ENCODE measurements around the gene KDM5A. TPM values are rescaled to one million over a fixed set of nuclear protein-coding genes. Genes with fewer than 3 reads are reported as not detected.
"Not testable (repeated sequence)": the region's sequence is repeated elsewhere in the genome, so short reads cannot be mapped to it uniquely, and the experiment has no call there.

KDM5A gene
- 74.2 TPM for total RNA-seq
- long read RNA-seq, transcript KDM5A-203 (2 exons, 401 nt) = major isoform, 59 of 156 reads
- long read RNA-seq, partial matches to known transcripts = 80 of 156 reads
- long read RNA-seq, other reads (novel, unspliced or antisense) = 17 of 156 reads

GRCh38 chr12:389142-390096, at the start of gene KDM5A:
KDM5A (minus strand) TSS chr12:389320; CDS start chr12:389091, 229 bp downstream.
- ATAC-seq (peak; percentile 99 to 100), DNase-seq (peak; percentile 92)
- Histone ChIP-seq H3K4me1 (peaks cover 41% of the 10 kb centered on the region), H3K4me3 (peak within 1 kb of the TSS; percentile 92), H3K36me3 (peaks cover 13% of the 10 kb centered on the region), H3K27me3 (ENCODE audit: low read depth) (no peaks in the 10 kb centered on the region), H3K27ac (peak within 1 kb of the TSS; percentile 95), H3K9me3 (no peaks in the 10 kb centered on the region)
- intact Hi-C loops (cut with DNase I) = no loop called here
- TF ChIP-seq CTCF (IDR thresholded peaks at IDR 0.05) = no peak

- ATAC-seq; H3K27me3 ChIP-seq (ENCODE audit: low read depth); DNase-seq; H3K4me3 ChIP-seq; H3K4me1 ChIP-seq; H3K27ac ChIP-seq; H3K9me3 ChIP-seq; intact Hi-C loops (cut with DNase I): not testable (repeated sequence)
- peaks cover 72% of the 10 kb centered on the region for H3K36me3 ChIP-seq
These were observed 46.6 kb upstream of the KDM5A start for GRCh38 chr12:435737-436136.

GRCh38 chr12:422526-422925, 33.4 kb upstream of the KDM5A start:
- Histone ChIP-seq H3K27ac (no peak overlapping the region), H3K9me3 (no peaks in the 10 kb centered on the region), H3K36me3 (peaks cover 30% of the 10 kb centered on the region), H3K4me3 (no peak overlapping the region), H3K4me1 (no peaks in the 10 kb centered on the region), H3K27me3 (ENCODE audit: low read depth) (no peaks in the 10 kb centered on the region)
- ATAC-seq = no peak
- intact Hi-C loops (cut with DNase I) = no loop called here
- TF ChIP-seq CTCF (IDR thresholded peaks at IDR 0.05) = no peak
- DNase-seq = no peak

GRCh38 chr12:418432-418831, 29.3 kb upstream of the KDM5A start:
- ATAC-seq = no peak
- Histone ChIP-seq H3K27me3 (ENCODE audit: low read depth) (no peaks in the 10 kb centered on the region), H3K36me3 (peaks cover 39% of the 10 kb centered on the region), H3K4me1 (no peaks in the 10 kb centered on the region), H3K4me3 (no peak overlapping the region), H3K27ac (no peak overlapping the region), H3K9me3 (no peaks in the 10 kb centered on the region)
- intact Hi-C loops (cut with DNase I) = no loop called here
- no peak for TF ChIP-seq CTCF (IDR thresholded peaks at IDR 0.05)
- DNase-seq = no peak

GRCh38 chr12:414859-415258, 25.7 kb upstream of the KDM5A start:
- H3K27ac ChIP-seq = no peak overlapping the region
- intact Hi-C loops (cut with DNase I) = no loop called here
- H3K4me3 ChIP-seq = no peak overlapping the region
- DNase-seq (no peak), ATAC-seq (no peak)
- TF ChIP-seq CTCF (IDR thresholded peaks at IDR 0.05) = no peak
- no peaks in the 10 kb centered on the region for H3K9me3 ChIP-seq
- H3K4me1 ChIP-seq = no peaks in the 10 kb centered on the region
- no peaks in the 10 kb centered on the region for H3K27me3 ChIP-seq (ENCODE audit: low read depth)
- H3K36me3 ChIP-seq = peaks cover 72% of the 10 kb centered on the region

- no peak for DNase-seq
- intact Hi-C loops (cut with DNase I) = no loop called here
- H3K4me1 ChIP-seq = peaks cover 13% of the 10 kb centered on the region
- H3K4me3 ChIP-seq = peak overlapping the region; percentile 73
- H3K9me3 ChIP-seq = no peaks in the 10 kb centered on the region
- H3K36me3 ChIP-seq = no peaks in the 10 kb centered on the region
- no peaks in the 10 kb centered on the region for H3K27me3 ChIP-seq (ENCODE audit: low read depth)
- no peak for ATAC-seq
- H3K27ac ChIP-seq = peak overlapping the region; percentile 61
- no peak for TF ChIP-seq CTCF (IDR thresholded peaks at IDR 0.05)
These were observed 12.9 kb upstream of the KDM5A start for GRCh38 chr12:402029-402389.
